Activated T-cell treated with anti-CD3 and anti-CD28 coated beads, Interleukin-2, amount 50 U/mL, for 4 hours (primary cell): Measurements from ENCODE around the gene RHOD. TPM values are rescaled to one million over a fixed set of nuclear protein-coding genes. Genes with fewer than 3 reads are reported as not detected.

Experiments used
- ATAC-seq, 2 donors: fragments of 200-7000 bp; cut with Tn5 transposase; one replicate each; pipeline ENCODE4 v1.10.0; 2021
- DNase-seq: peaks from one replicate; pipeline ENCODE4 v3.0.0-alpha.2; 2020
- H3K27me3 Mint-ChIP-seq: one replicate; pipeline ENCODE4 v1.8.0; 2021; ENCODE audit warnings: low read depth, mixed read lengths
- H3K36me3 Mint-ChIP-seq: one replicate; pipeline ENCODE4 v1.8.0; 2022; ENCODE audit warnings: mixed read lengths; ENCODE audit not compliant: insufficient read depth
- H3K4me1 Mint-ChIP-seq: one replicate; pipeline ENCODE4 v1.8.0; 2021; ENCODE audit warnings: low read depth, mixed read lengths
- H3K4me3 Mint-ChIP-seq: one replicate; pipeline ENCODE4 v1.8.0; 2021; ENCODE audit warnings: mild to moderate bottlenecking, moderate library complexity, mixed read lengths
- H3K9me3 Mint-ChIP-seq: one replicate; pipeline ENCODE4 v1.8.0; 2021; ENCODE audit warnings: mixed read lengths
- total RNA-seq, 3 donors: library from RNA; stranded (reverse); gene quantifications; one replicate each; pipeline ENCODE4 v1.2.1, GENCODE V29; 2021

The RHOD gene
- total RNA-seq, 3 donors from 2014 or later: 0.35 to 1.1 (median 0.69) TPM

- DNase-seq (no peak), ATAC-seq (no peak)
- no peaks in the 10 kb centered on the region for H3K9me3 Mint-ChIP-seq
- no peaks in the 10 kb centered on the region for H3K36me3 Mint-ChIP-seq
- H3K4me1 Mint-ChIP-seq: peaks cover 31% of the 10 kb centered on the region
- H3K27me3 Mint-ChIP-seq: peaks cover 38% of the 10 kb centered on the region
- no peak overlapping the region for H3K4me3 Mint-ChIP-seq
These were observed 30.9 kb upstream of the RHOD start for GRCh38 chr11:67025750-67026149.

- Mint-ChIP-seq H3K36me3 (no peaks in the 10 kb centered on the region), H3K27me3 (peaks cover 33% of the 10 kb centered on the region), H3K4me3 (no peak overlapping the region), H3K9me3 (no peaks in the 10 kb centered on the region), H3K4me1 (peaks cover 31% of the 10 kb centered on the region)
- DNase-seq: no peak
- no peak for ATAC-seq
These were observed 29.7 kb upstream of the RHOD start for GRCh38 chr11:67026941-67027340.

- Mint-ChIP-seq H3K27me3 (peaks cover 30% of the 10 kb centered on the region), H3K4me1 (peaks cover 26% of the 10 kb centered on the region), H3K36me3 (no peaks in the 10 kb centered on the region), H3K9me3 (no peaks in the 10 kb centered on the region), H3K4me3 (no peak overlapping the region)
- ATAC-seq: no peak
- DNase-seq: no peak
These were observed 29.1 kb upstream of the RHOD start for GRCh38 chr11:67027483-67027930.

GRCh38 chr11:67027943-67028542 lies 28.6 kb upstream of the RHOD start:
- DNase-seq (no peak), ATAC-seq (no peak)
- no peaks in the 10 kb centered on the region for H3K9me3 Mint-ChIP-seq
- H3K27me3 Mint-ChIP-seq: peaks cover 28% of the 10 kb centered on the region
- no peak overlapping the region for H3K4me3 Mint-ChIP-seq
- peaks cover 21% of the 10 kb centered on the region for H3K4me1 Mint-ChIP-seq
- H3K36me3 Mint-ChIP-seq: no peaks in the 10 kb centered on the region

- ATAC-seq (no peak), DNase-seq (no peak)
- Mint-ChIP-seq H3K27me3 (peaks cover 27% of the 10 kb centered on the region), H3K9me3 (no peaks in the 10 kb centered on the region), H3K36me3 (no peaks in the 10 kb centered on the region), H3K4me3 (no peak overlapping the region), H3K4me1 (peaks cover 15% of the 10 kb centered on the region)
These were observed 27.5 kb upstream of the RHOD start for GRCh38 chr11:67029146-67029545.

- H3K36me3 Mint-ChIP-seq: no peaks in the 10 kb centered on the region
- H3K27me3 Mint-ChIP-seq: peaks cover 21% of the 10 kb centered on the region
- DNase-seq (no peak), ATAC-seq (no peak)
- H3K4me3 Mint-ChIP-seq: no peak overlapping the region
- no peaks in the 10 kb centered on the region for H3K4me1 Mint-ChIP-seq
- no peaks in the 10 kb centered on the region for H3K9me3 Mint-ChIP-seq
These were observed 25.7 kb upstream of the RHOD start for GRCh38 chr11:67030976-67031375.

GRCh38 chr11:67031791-67032561 lies 24.7 kb upstream of the RHOD start:
- H3K9me3 Mint-ChIP-seq: no peaks in the 10 kb centered on the region
- DNase-seq (no peak), ATAC-seq (no peak)
- H3K4me3 Mint-ChIP-seq: no peak overlapping the region
- no peaks in the 10 kb centered on the region for H3K36me3 Mint-ChIP-seq
- no peaks in the 10 kb centered on the region for H3K4me1 Mint-ChIP-seq
- H3K27me3 Mint-ChIP-seq: peaks cover 18% of the 10 kb centered on the region

GRCh38 chr11:67032830-67033551 lies 23.7 kb upstream of the RHOD start:
- Mint-ChIP-seq H3K27me3 (peaks cover 18% of the 10 kb centered on the region), H3K4me3 (no peak overlapping the region), H3K9me3 (no peaks in the 10 kb centered on the region), H3K4me1 (no peaks in the 10 kb centered on the region), H3K36me3 (no peaks in the 10 kb centered on the region)
- DNase-seq (no peak), ATAC-seq (no peak)

GRCh38 chr11:67033661-67034166 lies 22.9 kb upstream of the RHOD start:
- ATAC-seq: no peak
- Mint-ChIP-seq H3K4me3 (no peak overlapping the region), H3K27me3 (peaks cover 18% of the 10 kb centered on the region), H3K9me3 (no peaks in the 10 kb centered on the region), H3K36me3 (no peaks in the 10 kb centered on the region), H3K4me1 (no peaks in the 10 kb centered on the region)
- DNase-seq: no peak

- Mint-ChIP-seq H3K36me3 (no peaks in the 10 kb centered on the region), H3K4me3 (no peak overlapping the region), H3K9me3 (no peaks in the 10 kb centered on the region), H3K27me3 (peaks cover 18% of the 10 kb centered on the region), H3K4me1 (no peaks in the 10 kb centered on the region)
- DNase-seq (no peak), ATAC-seq (no peak)
These were observed 22.3 kb upstream of the RHOD start for GRCh38 chr11:67034350-67034749.

GRCh38 chr11:67040147-67040546 lies 16.5 kb upstream of the RHOD start:
- no peaks in the 10 kb centered on the region for H3K36me3 Mint-ChIP-seq
- no peaks in the 10 kb centered on the region for H3K4me1 Mint-ChIP-seq
- ATAC-seq (no peak), DNase-seq (no peak)
- H3K9me3 Mint-ChIP-seq: no peaks in the 10 kb centered on the region
- H3K27me3 Mint-ChIP-seq: peaks cover 16% of the 10 kb centered on the region
- no peak overlapping the region for H3K4me3 Mint-ChIP-seq

GRCh38 chr11:67041602-67042001 lies 15.0 kb upstream of the RHOD start:
- ATAC-seq: no peak
- Mint-ChIP-seq H3K9me3 (no peaks in the 10 kb centered on the region), H3K4me3 (no peak overlapping the region), H3K4me1 (no peaks in the 10 kb centered on the region), H3K27me3 (peaks cover 17% of the 10 kb centered on the region), H3K36me3 (no peaks in the 10 kb centered on the region)
- DNase-seq: no peak

GRCh38 chr11:67043572-67044349 lies 12.9 kb upstream of the RHOD start:
- no peaks in the 10 kb centered on the region for H3K36me3 Mint-ChIP-seq

GRCh38 chr11:67044496-67044895 lies 12.2 kb upstream of the RHOD start:
- Mint-ChIP-seq H3K36me3 (no peaks in the 10 kb centered on the region), H3K27me3 (peaks cover 17% of the 10 kb centered on the region), H3K4me3 (no peak overlapping the region), H3K4me1 (no peaks in the 10 kb centered on the region), H3K9me3 (no peaks in the 10 kb centered on the region)
- no peak for ATAC-seq
- no peak for DNase-seq

More at GRCh38 chr11:67043572-67044349, 12.9 kb upstream of the RHOD start:
- no peaks in the 10 kb centered on the region for H3K4me1 Mint-ChIP-seq
- H3K9me3 Mint-ChIP-seq: no peaks in the 10 kb centered on the region
- no peak overlapping the region for H3K4me3 Mint-ChIP-seq
- no peak for DNase-seq
- H3K27me3 Mint-ChIP-seq: peaks cover 17% of the 10 kb centered on the region
- no peak for ATAC-seq
